Measurements from ENCODE around the gene MGA. TPM values are rescaled to one million over a fixed set of nuclear protein-coding genes. Genes with fewer than 3 reads are reported as not detected.

Gene MGA
- total RNA-seq, 1 experiment from 2014 or later = 38.5 TPM

GRCh38 chr15:41780266-41780665 lies 120.1 kb downstream of the MGA start:
- peaks cover 12% of the 10 kb centered on the region for H3K4me1 ChIP-seq (replicated peaks; ENCODE audit: insufficient read depth)
- POLR2A ChIA-PET (ENCODE audit: unreplicated experiment) = no interaction called here

GRCh38 chr15:41780727-41781126 lies 120.5 kb downstream of the MGA start:
- Histone ChIP-seq H3K36me3 (ENCODE audit: low read depth) (no peaks in the 10 kb centered on the region), H3K4me2 (no peak overlapping the region), H3K9me2 (ENCODE audit: insufficient read depth) (no peaks in the 10 kb centered on the region), H3K9me3 (ENCODE audit: insufficient read depth, low read depth) (no peaks in the 10 kb centered on the region), H3F3A (ENCODE audit: insufficient read depth, low read depth) (no peaks in the 10 kb centered on the region), H3K27me3 (ENCODE audit: insufficient read depth, low read depth) (no peaks in the 10 kb centered on the region), H2AFZ (no peak overlapping the region), H3K79me2 (ENCODE audit: low read depth) (peaks cover 12% of the 10 kb centered on the region; the same call in 1 of the 2 replicates), H3K27ac (no peak overlapping the region), H4K20me1 (ENCODE audit: insufficient read depth) (no peaks in the 10 kb centered on the region), H3K4me3 (no peak overlapping the region), H3K4me1 (replicated peaks; ENCODE audit: insufficient read depth) (peaks cover 8% of the 10 kb centered on the region)
- intact Hi-C loops (cut with micrococcal nuclease; ENCODE audit: unreplicated experiment) = no loop called here
- no peak for DNase-seq
- BruUV-seq (replicated peaks) = no TSS peak
- ChIA-PET POLR2A (ENCODE audit: unreplicated experiment) (no interaction called here), CTCF (interaction anchor here (0.7 to 0.8 kb wide), 2 partner anchors 22 to 202 kb away, joined by 4 read pairs; no protein-coding TSS in a partner anchor)
- no peak for TF ChIP-seq CTCF (conservative IDR thresholded peaks at IDR 0.05)

More at GRCh38 chr15:41780266-41780665, 120.1 kb downstream of the MGA start:
- Histone ChIP-seq H3K4me3 (no peak overlapping the region), H4K20me1 (ENCODE audit: insufficient read depth) (no peaks in the 10 kb centered on the region), H3K27me3 (ENCODE audit: insufficient read depth, low read depth) (no peaks in the 10 kb centered on the region), H3K79me2 (ENCODE audit: low read depth) (peaks cover 15% of the 10 kb centered on the region; the same call in 1 of the 2 replicates), H3F3A (ENCODE audit: insufficient read depth, low read depth) (no peaks in the 10 kb centered on the region; the same call in 1 of the 2 replicates), H3K9me3 (ENCODE audit: insufficient read depth, low read depth) (no peaks in the 10 kb centered on the region), H3K9me2 (ENCODE audit: insufficient read depth) (no peaks in the 10 kb centered on the region), H3K36me3 (ENCODE audit: low read depth) (no peaks in the 10 kb centered on the region), H3K27ac (no peak overlapping the region), H2AFZ (no peak overlapping the region), H3K4me2 (no peak overlapping the region)
- no peak for DNase-seq
- CTCF ChIA-PET = no interaction called here
- no peak for TF ChIP-seq EZH2 (IDR thresholded peaks at IDR 0.05; ENCODE audit: low read depth)
- no peak for TF ChIP-seq CTCF (conservative IDR thresholded peaks at IDR 0.05)
- BruUV-seq (replicated peaks) = no TSS peak
- intact Hi-C loops (cut with micrococcal nuclease; ENCODE audit: unreplicated experiment) = no loop called here

GRCh38 chr15:41782371-41783282 lies 122.4 kb downstream of the MGA start:
- Histone ChIP-seq H3K4me2 (no peak overlapping the region), H3K36me3 (ENCODE audit: low read depth) (no peaks in the 10 kb centered on the region), H3K9me2 (ENCODE audit: insufficient read depth) (no peaks in the 10 kb centered on the region), H3K4me1 (replicated peaks; ENCODE audit: insufficient read depth) (no peaks in the 10 kb centered on the region), H3K27me3 (ENCODE audit: insufficient read depth, low read depth) (no peaks in the 10 kb centered on the region), H3F3A (ENCODE audit: insufficient read depth, low read depth) (no peaks in the 10 kb centered on the region), H2AFZ (no peak overlapping the region), H3K4me3 (no peak overlapping the region), H3K27ac (no peak overlapping the region), H3K9me3 (ENCODE audit: insufficient read depth, low read depth) (no peaks in the 10 kb centered on the region), H4K20me1 (ENCODE audit: insufficient read depth) (no peaks in the 10 kb centered on the region), H3K79me2 (ENCODE audit: low read depth) (no peaks in the 10 kb centered on the region)
- ChIA-PET POLR2A (ENCODE audit: unreplicated experiment) (no interaction called here), CTCF (no interaction called here)
- no peak for TF ChIP-seq EZH2 (IDR thresholded peaks at IDR 0.05; ENCODE audit: low read depth)
- no peak for TF ChIP-seq CTCF (conservative IDR thresholded peaks at IDR 0.05)
- no peak for DNase-seq
- BruUV-seq (replicated peaks) = no TSS peak
- intact Hi-C loops (cut with micrococcal nuclease; ENCODE audit: unreplicated experiment) = no loop called here
